ENCODE data around the gene CYSRT1. TPM values are rescaled to one million over a fixed set of nuclear protein-coding genes. Genes with fewer than 3 reads are reported as not detected.

Gene CYSRT1
- total RNA-seq, 1 donor from 2014 or later, result 1.9 TPM

- DNase-seq (ENCODE audit: low spot score in 2 of 2, unreplicated experiment in 2 of 2), result no peak
- H3K4me1 Mint-ChIP-seq, result peaks cover 43% of the 10 kb centered on the region
These were observed 23.6 kb upstream of the CYSRT1 start for GRCh38 chr9:137201205-137201868.

GRCh38 chr9:137202966-137203365 lies 22.0 kb upstream of the CYSRT1 start:
- TF ChIP-seq CTCF (IDR thresholded peaks at IDR 0.05; ENCODE audit: unreplicated experiment), result no peak
- Mint-ChIP-seq H3K9me3 (no peaks in the 10 kb centered on the region), H3K4me1 (peaks cover 49% of the 10 kb centered on the region), H3K4me3 (peak overlapping the region; percentile 13), H3K27ac (no peak overlapping the region), H3K27me3 (ENCODE audit: low read depth) (no peaks in the 10 kb centered on the region), H3K36me3 (peaks cover 5% of the 10 kb centered on the region)
- DNase-seq (ENCODE audit: low spot score in 2 of 2, unreplicated experiment in 2 of 2), result no peak

More at GRCh38 chr9:137201205-137201868, 23.6 kb upstream of the CYSRT1 start:
- Mint-ChIP-seq H3K9me3 (no peaks in the 10 kb centered on the region), H3K27me3 (ENCODE audit: low read depth) (no peaks in the 10 kb centered on the region), H3K27ac (peak overlapping the region; percentile 79), H3K36me3 (no peaks in the 10 kb centered on the region), H3K4me3 (peak overlapping the region; percentile 75)
- no peak for TF ChIP-seq CTCF (IDR thresholded peaks at IDR 0.05; ENCODE audit: unreplicated experiment)

- no peak for TF ChIP-seq CTCF (IDR thresholded peaks at IDR 0.05; ENCODE audit: unreplicated experiment)
- peak overlapping the region; percentile 96 for H3K27ac Mint-ChIP-seq
- H3K27me3 Mint-ChIP-seq (ENCODE audit: low read depth), result no peaks in the 10 kb centered on the region
- DNase-seq (ENCODE audit: low spot score in 2 of 2, unreplicated experiment in 2 of 2), result no peak
- peaks cover 8% of the 10 kb centered on the region for H3K36me3 Mint-ChIP-seq
- H3K9me3 Mint-ChIP-seq, result no peaks in the 10 kb centered on the region
- H3K4me1 Mint-ChIP-seq, result peaks cover 37% of the 10 kb centered on the region
- peak overlapping the region; percentile 95 for H3K4me3 Mint-ChIP-seq
These were observed 20.2 kb upstream of the CYSRT1 start for GRCh38 chr9:137204731-137205125.

- peak; percentile 95 to 96 for DNase-seq (ENCODE audit: low spot score in 2 of 2, unreplicated experiment in 2 of 2)
- TF ChIP-seq CTCF (IDR thresholded peaks at IDR 0.05; ENCODE audit: unreplicated experiment), result no peak
- Mint-ChIP-seq H3K4me3 (peak within 1 kb of the TSS; percentile 95), H3K36me3 (peaks cover 10% of the 10 kb centered on the region), H3K27me3 (ENCODE audit: low read depth) (no peaks in the 10 kb centered on the region), H3K27ac (peak within 1 kb of the TSS; percentile 96), H3K9me3 (no peaks in the 10 kb centered on the region), H3K4me1 (peaks cover 37% of the 10 kb centered on the region)
These were observed 19.6 kb upstream of the CYSRT1 start, which contains the start of the genes NDOR1 and TMEM203 for GRCh38 chr9:137205126-137206069. Gene NDOR1, plus strand, starts transcription at chr9:137205700. Its CDS starts 78 bp downstream, at chr9:137205778. Gene TMEM203, minus strand, starts transcription at chr9:137205648. Its CDS starts 234 bp downstream, at chr9:137205414.

- DNase-seq (ENCODE audit: low spot score in 2 of 2, unreplicated experiment in 2 of 2), result no peak
- no peaks in the 10 kb centered on the region for H3K27me3 Mint-ChIP-seq (ENCODE audit: low read depth)
- H3K9me3 Mint-ChIP-seq, result no peaks in the 10 kb centered on the region
- no peak for TF ChIP-seq CTCF (IDR thresholded peaks at IDR 0.05; ENCODE audit: unreplicated experiment)
- peaks cover 12% of the 10 kb centered on the region for H3K36me3 Mint-ChIP-seq
- peaks cover 30% of the 10 kb centered on the region for H3K4me1 Mint-ChIP-seq
- peak overlapping the region; percentile 94 for H3K27ac Mint-ChIP-seq
- peak overlapping the region; percentile 95 for H3K4me3 Mint-ChIP-seq
These were observed 18.4 kb upstream of the CYSRT1 start for GRCh38 chr9:137206602-137207001.
